HCT116 (cell line): ENCODE measurements around the gene MAPKAP1. TPM values are rescaled to one million over a fixed set of nuclear protein-coding genes. Genes with fewer than 3 reads are reported as not detected.

Experiments used
- ATAC-seq: fragments of 200-7000 bp; cut with Tn5 transposase; 2 replicates; pipeline ENCODE4 v1.9.1; 2020; ENCODE audit warnings: mild to moderate bottlenecking, moderate library complexity
- BruUV-seq: library from RNA; stranded (reverse); fragments of 400-500 nt; replicated peaks from 2 replicates; lab custom pipeline; 2021; lab: Mats Ljungman, UMichigan
- CTCF ChIA-PET: fragments of 300-600 bp; sonication (Branson Sonifier 250); formaldehyde crosslinking; loops from one replicate; lab custom pipeline; 2021; ENCODE audit warnings: antibody characterized with exemption; lab: Charles Lee
- POLR2A ChIA-PET: fragments of 300-600, 350-600 bp; sonication (Branson Sonifier 250); formaldehyde crosslinking; loops from one replicate; lab custom pipeline; 2021; ENCODE audit warnings: antibody characterized with exemption; lab: Charles Lee
- RAD21 ChIA-PET, 2 experiments: fragments of 300-600 bp; sonication (Branson Sonifier 250); formaldehyde crosslinking; loops; one replicate each; lab custom pipeline; 2023; ENCODE audit warnings: low total read pairs in 2 of 2; ENCODE audit not compliant: uncharacterized antibody in 2 of 2, unreplicated experiment in 2 of 2, low non-redundant PET in 1 of 2; lab: Charles Lee
- DNase-seq: peaks from one replicate; pipeline ENCODE4 v3.0.0-alpha.2; 2010; ENCODE audit warnings: low read depth, low spot score
- H2AFZ ChIP-seq: fragments of 200-600 bp; shearing (Covaris generic), sonication (generic); 2 replicates; pipeline ENCODE4 v1.6.1; 2017; ENCODE audit warnings: low read depth, mixed run types, mixed read lengths, antibody characterized with exemption, low read length; ENCODE audit not compliant: poor library complexity, severe bottlenecking
- H3K27ac ChIP-seq: 2 replicates; pipeline ENCODE4 v1.5.1; 2012; ENCODE audit warnings: low read depth, low read length
- H3K27me3 ChIP-seq: fragments of 200-600 bp; sonication (generic); 2 replicates; pipeline ENCODE4 v1.6.1; 2016; ENCODE audit warnings: mixed run types, low read length, mixed read lengths; ENCODE audit not compliant: insufficient read depth
- H3K36me3 ChIP-seq, 2 experiments: fragments of 200-500 bp in 1 of 2; fragments of 200-600 bp in 1 of 2; sonication (Bioruptor generic) in 1 of 2; sonication (generic) in 1 of 2; 2 replicates each; pipeline versions ENCODE4 v1.5.1 to v1.6.1; 2014 to 2016; ENCODE audit warnings: low read length in 2 of 2, inconsistent platforms in 1 of 2, mixed read lengths in 1 of 2, mixed run types in 1 of 2; ENCODE audit not compliant: insufficient read depth in 2 of 2, control insufficient read depth in 1 of 2
- H3K4me1 ChIP-seq, 2 experiments: fragments of 200-600 bp in 1 of 2; sonication (generic) in 1 of 2; 2 replicates each; pipeline versions ENCODE4 v1.5.1 to v1.6.1; 2012 to 2017; ENCODE audit warnings: low read length in 2 of 2, inconsistent platforms in 1 of 2, mild to moderate bottlenecking in 1 of 2, mixed read lengths in 1 of 2, mixed run types in 1 of 2, moderate library complexity in 1 of 2; ENCODE audit not compliant: insufficient read depth in 2 of 2, control insufficient read depth in 1 of 2
- H3K4me2 ChIP-seq: fragments of 200-600 bp; sonication (generic); 2 replicates; pipeline ENCODE4 v1.6.1; 2017; ENCODE audit warnings: mixed run types, low read length, mixed read lengths
- H3K4me3 ChIP-seq, 2 experiments: fragments of 200-600 bp in 1 of 2; sonication (generic) in 1 of 2; replicated peaks in 1 of 2; 2 replicates each; pipeline ENCODE4 v1.5.1; 2011 to 2016; ENCODE audit warnings: low read length in 2 of 2, control low read depth in 1 of 2, low read depth in 1 of 2, mild to moderate bottlenecking in 1 of 2, mixed read lengths in 1 of 2, mixed run types in 1 of 2
- H3K79me2 ChIP-seq: fragments of 200-600 bp; sonication (generic); 2 replicates; pipeline ENCODE4 v1.6.1; 2017; ENCODE audit warnings: mild to moderate bottlenecking, mixed run types, low read length, moderate library complexity, mixed read lengths; ENCODE audit not compliant: insufficient read depth
- H3K9ac ChIP-seq: fragments of 200-600 bp; sonication (generic); 2 replicates; pipeline ENCODE4 v1.6.1; 2016; ENCODE audit warnings: low read length, mixed read lengths
- H3K9me2 ChIP-seq: fragments of 200-600 bp; sonication (generic), shearing (Covaris generic); 2 replicates; pipeline ENCODE4 v1.6.1; 2017; ENCODE audit warnings: mixed run types, mild to moderate bottlenecking, moderate library complexity; ENCODE audit not compliant: insufficient read depth
- H3K9me3 ChIP-seq, 2 experiments: fragments of 200-500 bp in 1 of 2; fragments of 200-600 bp in 1 of 2; sonication (Bioruptor generic) in 1 of 2; sonication (generic) in 1 of 2; 2 replicates each; pipeline ENCODE4 v1.6.1; 2014 to 2017; ENCODE audit warnings: low read length in 2 of 2, mixed read lengths in 2 of 2, inconsistent platforms in 1 of 2, low read depth in 1 of 2, mild to moderate bottlenecking in 1 of 2, mixed run types in 1 of 2, moderate library complexity in 1 of 2; ENCODE audit not compliant: control insufficient read depth in 1 of 2, insufficient read depth in 1 of 2
- H4K20me1 ChIP-seq: fragments of 200-600 bp; sonication (generic), shearing (Covaris generic); 2 replicates; pipeline ENCODE4 v1.6.1; 2017; ENCODE audit warnings: mixed run types, mild to moderate bottlenecking, moderate library complexity; ENCODE audit not compliant: insufficient read depth
- CBX3 ChIP-seq: IDR thresholded peaks from 2 replicates; pipeline ENCODE4 v1.6.1; 2012; ENCODE audit warnings: low read depth
- CEBPB ChIP-seq: IDR thresholded peaks from 2 replicates; pipeline ENCODE4 v1.6.1; 2012; ENCODE audit warnings: low read depth
- EZH2 ChIP-seq: fragments of 200-600 bp; sonication (generic); IDR thresholded peaks from 2 replicates; pipeline ENCODE4 v1.6.1; 2017; ENCODE audit warnings: antibody characterized with exemption, mixed run types
- EZH2phosphoT487 ChIP-seq: fragments of 200-600 bp; IDR thresholded peaks from 2 replicates; pipeline ENCODE4 v1.6.1; 2018; ENCODE audit warnings: antibody characterized with exemption, borderline replicate concordance
- FOSL1 ChIP-seq: IDR thresholded peaks from 2 replicates; pipeline ENCODE4 v1.6.1; 2012; ENCODE audit warnings: low read depth
- JUND ChIP-seq: IDR thresholded peaks from 2 replicates; pipeline ENCODE4 v1.6.1; 2012
- POLR2A ChIP-seq: IDR thresholded peaks from 2 replicates; pipeline ENCODE4 v1.7.0; 2011; ENCODE audit warnings: borderline replicate concordance; ENCODE audit not compliant: insufficient read depth, insufficient read length; ENCODE audit errors: extremely low read depth
- POLR2AphosphoS5 ChIP-seq: IDR thresholded peaks from 2 replicates; pipeline ENCODE4 v1.6.1; 2011; ENCODE audit warnings: mild to moderate bottlenecking, low read depth, low read length, moderate library complexity
- RAD21 ChIP-seq: IDR thresholded peaks from 2 replicates; pipeline ENCODE4 v1.6.1; 2012; ENCODE audit warnings: low read depth, mild to moderate bottlenecking
- SRF ChIP-seq: IDR thresholded peaks from 2 replicates; pipeline ENCODE4 v1.6.1; 2012; ENCODE audit warnings: low read depth
- YY1 ChIP-seq: IDR thresholded peaks from 2 replicates; pipeline ENCODE4 v1.6.1; 2011; ENCODE audit warnings: low read length, low read depth, moderate library complexity, mild to moderate bottlenecking; ENCODE audit not compliant: insufficient replicate concordance; ENCODE audit errors: extremely low read depth
- ZFX ChIP-seq: fragments of 450-650 bp; IDR thresholded peaks from 2 replicates; pipeline ENCODE4 v1.6.1; 2017
- ZNF274 ChIP-seq: fragments of 200-500 bp; sonication (Bioruptor generic); IDR thresholded peaks from 2 replicates; pipeline ENCODE4 v1.6.1; 2014; ENCODE audit warnings: mild to moderate bottlenecking, low read depth, low read length, inconsistent platforms
- intact Hi-C: fragments of 100-400 bp; cut with micrococcal nuclease; formaldehyde crosslinking; loops from 2 replicates; pipeline ENCODE4 v1.10.0; 2022
- total RNA-seq: library from RNA; stranded (reverse); gene quantifications from one replicate; pipeline ENCODE4 v1.2.1, GENCODE V29; 2021; ENCODE audit not compliant: unreplicated experiment
- TF ChIP-seq, protein P1 (sequence below): IDR thresholded peaks from 2 replicates; pipeline ENCODE4 v1.6.1; 2012
- TF ChIP-seq, protein P2 (sequence below): IDR thresholded peaks from 2 replicates; pipeline ENCODE4 v1.6.1; 2012
- TF ChIP-seq, protein P3 (sequence below), 3 experiments: fragments of 200-600 bp in 1 of 3; sonication (generic) in 1 of 3; IDR thresholded peaks in 2 of 3; conservative IDR thresholded peaks in 1 of 3; 2 replicates each; pipeline ENCODE4 v1.5.1; 2012 to 2017; ENCODE audit warnings: low read depth in 2 of 3, low read length in 2 of 3, antibody characterized with exemption in 1 of 3, borderline replicate concordance in 1 of 3, control low read depth in 1 of 3, mild to moderate bottlenecking in 1 of 3, mixed read lengths in 1 of 3, mixed run types in 1 of 3, moderate library complexity in 1 of 3; ENCODE audit not compliant: insufficient read depth in 1 of 3
- TF ChIP-seq, protein P4 (sequence below): IDR thresholded peaks from 2 replicates; pipeline ENCODE4 v1.6.1; 2012; ENCODE audit warnings: low read depth

The MAPKAP1 gene
- total RNA-seq, 1 experiment from 2014 or later: 72.5 TPM

DNA sequence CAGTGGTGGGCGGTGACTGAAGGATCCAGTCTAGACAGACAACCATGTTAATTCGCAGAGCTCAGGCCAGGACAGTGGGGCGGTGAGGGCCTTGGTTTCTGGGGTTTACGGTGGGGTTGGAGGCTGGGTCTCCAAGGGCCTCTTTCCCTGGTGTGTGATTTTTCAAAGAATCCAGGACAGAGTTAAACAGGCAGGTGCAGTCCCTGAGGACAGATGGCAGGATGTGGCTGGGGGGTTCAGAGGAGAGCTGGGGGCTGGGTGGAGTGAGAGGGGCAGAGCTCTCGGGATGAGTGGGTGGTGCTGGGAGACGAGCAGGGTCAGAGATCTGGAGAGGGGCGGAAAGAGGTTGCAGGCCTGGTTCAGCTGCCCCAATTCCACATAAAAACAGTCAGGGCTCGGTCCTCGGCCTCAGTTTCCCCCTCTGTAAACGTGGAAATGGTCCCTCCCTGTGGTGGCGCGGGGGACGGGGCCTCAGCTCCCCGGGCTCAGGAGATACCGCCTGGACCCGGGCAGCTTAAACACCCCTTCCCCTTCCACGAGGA is 299.5 kb downstream of the MAPKAP1 start:
- no TSS peak for BruUV-seq
- H3K9me2 ChIP-seq: no peaks in the 10 kb centered on the region
- H4K20me1 ChIP-seq: no peaks in the 10 kb centered on the region
- ChIA-PET CTCF (interaction anchor here (0.6 to 3.3 kb wide), 14 partner anchors 8 to 1091 kb away, joined by 3 to 25 read pairs (median 4); no protein-coding TSS in a partner anchor), RAD21 (interaction anchor here (0.6 to 1.0 kb wide), 3 partner anchors 467 to 1084 kb away, joined by 3 to 5 read pairs (median 3); no protein-coding TSS in a partner anchor), POLR2A (interaction anchor here (1.3 to 1.4 kb wide), 2 partner anchors 8 to 166 kb away, joined by 4 to 5 read pairs; partner anchors contain the start of gene HSPA5)
- intact Hi-C loops: loop anchor here (5.0 kb wide), 2 partner anchors 340 to 895 kb away; partner anchors contain the start of gene PBX3
- peak overlapping the region; percentile 92 for H3K4me2 ChIP-seq
- peak overlapping the region; percentile 79 to 81 for H3K4me3 ChIP-seq
- H3K9ac ChIP-seq: peak overlapping the region; percentile 83
- peak overlapping the region; percentile 82; the same call in 1 of the 2 replicates for H3K27ac ChIP-seq
- peaks cover 17 to 54% of the 10 kb centered on the region in 2 experiments for H3K4me1 ChIP-seq
- ATAC-seq: no peak
- no peak overlapping the region for H2AFZ ChIP-seq
- no peak for DNase-seq
- TF ChIP-seq ZFX (no peak), EZH2 (no peak), RAD21 (no peak), FOSL1 (no peak), ZNF274 (no peak), POLR2A (no peak), EZH2phosphoT487 (no peak), SRF (no peak), CEBPB (no peak), POLR2AphosphoS5 (no peak), YY1 (no peak), JUND (no peak), CBX3 (no peak)
- TF ChIP-seq, protein P1, sequence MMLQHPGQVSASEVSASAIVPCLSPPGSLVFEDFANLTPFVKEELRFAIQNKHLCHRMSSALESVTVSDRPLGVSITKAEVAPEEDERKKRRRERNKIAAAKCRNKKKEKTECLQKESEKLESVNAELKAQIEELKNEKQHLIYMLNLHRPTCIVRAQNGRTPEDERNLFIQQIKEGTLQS: no peak
- TF ChIP-seq, protein P2, sequence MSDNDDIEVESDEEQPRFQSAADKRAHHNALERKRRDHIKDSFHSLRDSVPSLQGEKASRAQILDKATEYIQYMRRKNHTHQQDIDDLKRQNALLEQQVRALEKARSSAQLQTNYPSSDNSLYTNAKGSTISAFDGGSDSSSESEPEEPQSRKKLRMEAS: no peak
- TF ChIP-seq, protein P3, sequence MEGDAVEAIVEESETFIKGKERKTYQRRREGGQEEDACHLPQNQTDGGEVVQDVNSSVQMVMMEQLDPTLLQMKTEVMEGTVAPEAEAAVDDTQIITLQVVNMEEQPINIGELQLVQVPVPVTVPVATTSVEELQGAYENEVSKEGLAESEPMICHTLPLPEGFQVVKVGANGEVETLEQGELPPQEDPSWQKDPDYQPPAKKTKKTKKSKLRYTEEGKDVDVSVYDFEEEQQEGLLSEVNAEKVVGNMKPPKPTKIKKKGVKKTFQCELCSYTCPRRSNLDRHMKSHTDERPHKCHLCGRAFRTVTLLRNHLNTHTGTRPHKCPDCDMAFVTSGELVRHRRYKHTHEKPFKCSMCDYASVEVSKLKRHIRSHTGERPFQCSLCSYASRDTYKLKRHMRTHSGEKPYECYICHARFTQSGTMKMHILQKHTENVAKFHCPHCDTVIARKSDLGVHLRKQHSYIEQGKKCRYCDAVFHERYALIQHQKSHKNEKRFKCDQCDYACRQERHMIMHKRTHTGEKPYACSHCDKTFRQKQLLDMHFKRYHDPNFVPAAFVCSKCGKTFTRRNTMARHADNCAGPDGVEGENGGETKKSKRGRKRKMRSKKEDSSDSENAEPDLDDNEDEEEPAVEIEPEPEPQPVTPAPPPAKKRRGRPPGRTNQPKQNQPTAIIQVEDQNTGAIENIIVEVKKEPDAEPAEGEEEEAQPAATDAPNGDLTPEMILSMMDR (IDR thresholded peaks at IDR 0.05 in 2 of 3, conservative IDR thresholded peaks at IDR 0.05 in 1 of 3; ENCODE audit: borderline replicate concordance in 1 of 3, insufficient read depth in 1 of 3, low read depth in 2 of 3, low read length in 2 of 3): no peak
- TF ChIP-seq, protein P4, sequence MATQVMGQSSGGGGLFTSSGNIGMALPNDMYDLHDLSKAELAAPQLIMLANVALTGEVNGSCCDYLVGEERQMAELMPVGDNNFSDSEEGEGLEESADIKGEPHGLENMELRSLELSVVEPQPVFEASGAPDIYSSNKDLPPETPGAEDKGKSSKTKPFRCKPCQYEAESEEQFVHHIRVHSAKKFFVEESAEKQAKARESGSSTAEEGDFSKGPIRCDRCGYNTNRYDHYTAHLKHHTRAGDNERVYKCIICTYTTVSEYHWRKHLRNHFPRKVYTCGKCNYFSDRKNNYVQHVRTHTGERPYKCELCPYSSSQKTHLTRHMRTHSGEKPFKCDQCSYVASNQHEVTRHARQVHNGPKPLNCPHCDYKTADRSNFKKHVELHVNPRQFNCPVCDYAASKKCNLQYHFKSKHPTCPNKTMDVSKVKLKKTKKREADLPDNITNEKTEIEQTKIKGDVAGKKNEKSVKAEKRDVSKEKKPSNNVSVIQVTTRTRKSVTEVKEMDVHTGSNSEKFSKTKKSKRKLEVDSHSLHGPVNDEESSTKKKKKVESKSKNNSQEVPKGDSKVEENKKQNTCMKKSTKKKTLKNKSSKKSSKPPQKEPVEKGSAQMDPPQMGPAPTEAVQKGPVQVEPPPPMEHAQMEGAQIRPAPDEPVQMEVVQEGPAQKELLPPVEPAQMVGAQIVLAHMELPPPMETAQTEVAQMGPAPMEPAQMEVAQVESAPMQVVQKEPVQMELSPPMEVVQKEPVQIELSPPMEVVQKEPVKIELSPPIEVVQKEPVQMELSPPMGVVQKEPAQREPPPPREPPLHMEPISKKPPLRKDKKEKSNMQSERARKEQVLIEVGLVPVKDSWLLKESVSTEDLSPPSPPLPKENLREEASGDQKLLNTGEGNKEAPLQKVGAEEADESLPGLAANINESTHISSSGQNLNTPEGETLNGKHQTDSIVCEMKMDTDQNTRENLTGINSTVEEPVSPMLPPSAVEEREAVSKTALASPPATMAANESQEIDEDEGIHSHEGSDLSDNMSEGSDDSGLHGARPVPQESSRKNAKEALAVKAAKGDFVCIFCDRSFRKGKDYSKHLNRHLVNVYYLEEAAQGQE: no peak
- no peaks in the 10 kb centered on the region; the same call in 1 of the 2 replicates for H3K79me2 ChIP-seq
- no peaks in the 10 kb centered on the region for H3K27me3 ChIP-seq
- no peaks in the 10 kb centered on the region for H3K36me3 ChIP-seq
- no peaks in the 10 kb centered on the region for H3K9me3 ChIP-seq
